ENCODE results near the gene CYS1. TPM values are rescaled to one million over a fixed set of nuclear protein-coding genes. Genes with fewer than 3 reads are reported as not detected.

CYS1 gene
- total and polyA plus RNA-seq, 2 of the 8 experiments (the other 6 are each of a cell fraction or from before 2014, with no cell fraction given), result 0.09 to 0.13 TPM

DNA sequence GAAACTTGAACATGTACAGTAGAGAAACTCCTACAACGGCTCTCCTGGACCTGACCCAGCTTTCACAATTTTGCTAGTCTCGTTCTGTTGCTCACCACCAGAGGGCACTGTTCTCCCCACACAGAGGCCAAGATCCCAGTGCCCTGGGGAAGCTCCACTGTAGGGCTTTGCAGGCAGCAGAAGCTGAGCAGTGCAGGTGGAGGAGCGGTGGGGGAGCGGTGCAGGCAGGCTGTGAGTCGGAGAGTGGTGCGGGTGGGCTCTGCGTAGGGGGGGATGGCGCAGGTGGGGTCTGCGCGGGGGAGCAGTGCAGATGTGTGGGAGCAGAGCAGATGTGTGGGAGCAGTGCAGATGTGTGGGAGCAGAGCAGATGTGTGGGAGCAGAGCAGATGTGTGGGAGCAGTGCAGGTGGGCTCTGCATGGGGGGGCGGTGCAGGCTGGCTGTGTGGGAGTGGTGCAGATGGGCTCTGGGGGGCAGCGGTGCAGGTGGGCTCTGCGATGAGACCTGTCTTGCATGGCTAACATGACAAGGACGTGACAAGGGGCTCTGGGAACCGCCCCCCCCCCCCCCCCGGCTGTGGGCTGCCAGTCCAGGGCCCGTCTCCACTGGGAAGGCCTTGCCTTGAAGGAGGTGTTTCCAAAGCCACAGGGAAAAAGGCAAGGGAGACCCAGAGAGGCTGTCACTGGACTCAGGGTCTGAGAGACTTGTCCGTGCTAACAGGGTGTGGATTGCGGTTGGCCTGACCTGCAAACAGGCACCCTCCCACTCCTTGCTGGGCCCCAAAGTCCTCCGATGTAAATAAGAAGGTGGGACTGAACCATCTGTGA lies 7.3 kb downstream of the CYS1 start (continued):
- TF ChIP-seq, protein P1, sequence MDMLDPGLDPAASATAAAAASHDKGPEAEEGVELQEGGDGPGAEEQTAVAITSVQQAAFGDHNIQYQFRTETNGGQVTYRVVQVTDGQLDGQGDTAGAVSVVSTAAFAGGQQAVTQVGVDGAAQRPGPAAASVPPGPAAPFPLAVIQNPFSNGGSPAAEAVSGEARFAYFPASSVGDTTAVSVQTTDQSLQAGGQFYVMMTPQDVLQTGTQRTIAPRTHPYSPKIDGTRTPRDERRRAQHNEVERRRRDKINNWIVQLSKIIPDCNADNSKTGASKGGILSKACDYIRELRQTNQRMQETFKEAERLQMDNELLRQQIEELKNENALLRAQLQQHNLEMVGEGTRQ (IDR thresholded peaks at IDR 0.05; ENCODE audit: low read length), result no peak
- TF ChIP-seq, protein P2, sequence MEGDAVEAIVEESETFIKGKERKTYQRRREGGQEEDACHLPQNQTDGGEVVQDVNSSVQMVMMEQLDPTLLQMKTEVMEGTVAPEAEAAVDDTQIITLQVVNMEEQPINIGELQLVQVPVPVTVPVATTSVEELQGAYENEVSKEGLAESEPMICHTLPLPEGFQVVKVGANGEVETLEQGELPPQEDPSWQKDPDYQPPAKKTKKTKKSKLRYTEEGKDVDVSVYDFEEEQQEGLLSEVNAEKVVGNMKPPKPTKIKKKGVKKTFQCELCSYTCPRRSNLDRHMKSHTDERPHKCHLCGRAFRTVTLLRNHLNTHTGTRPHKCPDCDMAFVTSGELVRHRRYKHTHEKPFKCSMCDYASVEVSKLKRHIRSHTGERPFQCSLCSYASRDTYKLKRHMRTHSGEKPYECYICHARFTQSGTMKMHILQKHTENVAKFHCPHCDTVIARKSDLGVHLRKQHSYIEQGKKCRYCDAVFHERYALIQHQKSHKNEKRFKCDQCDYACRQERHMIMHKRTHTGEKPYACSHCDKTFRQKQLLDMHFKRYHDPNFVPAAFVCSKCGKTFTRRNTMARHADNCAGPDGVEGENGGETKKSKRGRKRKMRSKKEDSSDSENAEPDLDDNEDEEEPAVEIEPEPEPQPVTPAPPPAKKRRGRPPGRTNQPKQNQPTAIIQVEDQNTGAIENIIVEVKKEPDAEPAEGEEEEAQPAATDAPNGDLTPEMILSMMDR (IDR thresholded peaks at IDR 0.05; ENCODE audit: control extremely low read depth in 1 of 3, insufficient read depth in 1 of 3, low read depth in 1 of 3, low read length in 3 of 3), result peak; percentile 84 to 90 (median 89)
- no peak for TF ChIP-seq SUZ12 (IDR thresholded peaks at IDR 0.05; ENCODE audit: low read length)
- no peak for TF ChIP-seq CHD1 (IDR thresholded peaks at IDR 0.05; ENCODE audit: low read depth, low read length)
- TF ChIP-seq, protein P3, sequence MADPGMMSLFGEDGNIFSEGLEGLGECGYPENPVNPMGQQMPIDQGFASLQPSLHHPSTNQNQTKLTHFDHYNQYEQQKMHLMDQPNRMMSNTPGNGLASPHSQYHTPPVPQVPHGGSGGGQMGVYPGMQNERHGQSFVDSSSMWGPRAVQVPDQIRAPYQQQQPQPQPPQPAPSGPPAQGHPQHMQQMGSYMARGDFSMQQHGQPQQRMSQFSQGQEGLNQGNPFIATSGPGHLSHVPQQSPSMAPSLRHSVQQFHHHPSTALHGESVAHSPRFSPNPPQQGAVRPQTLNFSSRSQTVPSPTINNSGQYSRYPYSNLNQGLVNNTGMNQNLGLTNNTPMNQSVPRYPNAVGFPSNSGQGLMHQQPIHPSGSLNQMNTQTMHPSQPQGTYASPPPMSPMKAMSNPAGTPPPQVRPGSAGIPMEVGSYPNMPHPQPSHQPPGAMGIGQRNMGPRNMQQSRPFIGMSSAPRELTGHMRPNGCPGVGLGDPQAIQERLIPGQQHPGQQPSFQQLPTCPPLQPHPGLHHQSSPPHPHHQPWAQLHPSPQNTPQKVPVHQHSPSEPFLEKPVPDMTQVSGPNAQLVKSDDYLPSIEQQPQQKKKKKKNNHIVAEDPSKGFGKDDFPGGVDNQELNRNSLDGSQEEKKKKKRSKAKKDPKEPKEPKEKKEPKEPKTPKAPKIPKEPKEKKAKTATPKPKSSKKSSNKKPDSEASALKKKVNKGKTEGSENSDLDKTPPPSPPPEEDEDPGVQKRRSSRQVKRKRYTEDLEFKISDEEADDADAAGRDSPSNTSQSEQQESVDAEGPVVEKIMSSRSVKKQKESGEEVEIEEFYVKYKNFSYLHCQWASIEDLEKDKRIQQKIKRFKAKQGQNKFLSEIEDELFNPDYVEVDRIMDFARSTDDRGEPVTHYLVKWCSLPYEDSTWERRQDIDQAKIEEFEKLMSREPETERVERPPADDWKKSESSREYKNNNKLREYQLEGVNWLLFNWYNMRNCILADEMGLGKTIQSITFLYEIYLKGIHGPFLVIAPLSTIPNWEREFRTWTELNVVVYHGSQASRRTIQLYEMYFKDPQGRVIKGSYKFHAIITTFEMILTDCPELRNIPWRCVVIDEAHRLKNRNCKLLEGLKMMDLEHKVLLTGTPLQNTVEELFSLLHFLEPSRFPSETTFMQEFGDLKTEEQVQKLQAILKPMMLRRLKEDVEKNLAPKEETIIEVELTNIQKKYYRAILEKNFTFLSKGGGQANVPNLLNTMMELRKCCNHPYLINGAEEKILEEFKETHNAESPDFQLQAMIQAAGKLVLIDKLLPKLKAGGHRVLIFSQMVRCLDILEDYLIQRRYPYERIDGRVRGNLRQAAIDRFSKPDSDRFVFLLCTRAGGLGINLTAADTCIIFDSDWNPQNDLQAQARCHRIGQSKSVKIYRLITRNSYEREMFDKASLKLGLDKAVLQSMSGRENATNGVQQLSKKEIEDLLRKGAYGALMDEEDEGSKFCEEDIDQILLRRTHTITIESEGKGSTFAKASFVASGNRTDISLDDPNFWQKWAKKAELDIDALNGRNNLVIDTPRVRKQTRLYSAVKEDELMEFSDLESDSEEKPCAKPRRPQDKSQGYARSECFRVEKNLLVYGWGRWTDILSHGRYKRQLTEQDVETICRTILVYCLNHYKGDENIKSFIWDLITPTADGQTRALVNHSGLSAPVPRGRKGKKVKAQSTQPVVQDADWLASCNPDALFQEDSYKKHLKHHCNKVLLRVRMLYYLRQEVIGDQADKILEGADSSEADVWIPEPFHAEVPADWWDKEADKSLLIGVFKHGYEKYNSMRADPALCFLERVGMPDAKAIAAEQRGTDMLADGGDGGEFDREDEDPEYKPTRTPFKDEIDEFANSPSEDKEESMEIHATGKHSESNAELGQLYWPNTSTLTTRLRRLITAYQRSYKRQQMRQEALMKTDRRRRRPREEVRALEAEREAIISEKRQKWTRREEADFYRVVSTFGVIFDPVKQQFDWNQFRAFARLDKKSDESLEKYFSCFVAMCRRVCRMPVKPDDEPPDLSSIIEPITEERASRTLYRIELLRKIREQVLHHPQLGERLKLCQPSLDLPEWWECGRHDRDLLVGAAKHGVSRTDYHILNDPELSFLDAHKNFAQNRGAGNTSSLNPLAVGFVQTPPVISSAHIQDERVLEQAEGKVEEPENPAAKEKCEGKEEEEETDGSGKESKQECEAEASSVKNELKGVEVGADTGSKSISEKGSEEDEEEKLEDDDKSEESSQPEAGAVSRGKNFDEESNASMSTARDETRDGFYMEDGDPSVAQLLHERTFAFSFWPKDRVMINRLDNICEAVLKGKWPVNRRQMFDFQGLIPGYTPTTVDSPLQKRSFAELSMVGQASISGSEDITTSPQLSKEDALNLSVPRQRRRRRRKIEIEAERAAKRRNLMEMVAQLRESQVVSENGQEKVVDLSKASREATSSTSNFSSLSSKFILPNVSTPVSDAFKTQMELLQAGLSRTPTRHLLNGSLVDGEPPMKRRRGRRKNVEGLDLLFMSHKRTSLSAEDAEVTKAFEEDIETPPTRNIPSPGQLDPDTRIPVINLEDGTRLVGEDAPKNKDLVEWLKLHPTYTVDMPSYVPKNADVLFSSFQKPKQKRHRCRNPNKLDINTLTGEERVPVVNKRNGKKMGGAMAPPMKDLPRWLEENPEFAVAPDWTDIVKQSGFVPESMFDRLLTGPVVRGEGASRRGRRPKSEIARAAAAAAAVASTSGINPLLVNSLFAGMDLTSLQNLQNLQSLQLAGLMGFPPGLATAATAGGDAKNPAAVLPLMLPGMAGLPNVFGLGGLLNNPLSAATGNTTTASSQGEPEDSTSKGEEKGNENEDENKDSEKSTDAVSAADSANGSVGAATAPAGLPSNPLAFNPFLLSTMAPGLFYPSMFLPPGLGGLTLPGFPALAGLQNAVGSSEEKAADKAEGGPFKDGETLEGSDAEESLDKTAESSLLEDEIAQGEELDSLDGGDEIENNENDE (IDR thresholded peaks at IDR 0.05; ENCODE audit: insufficient replicate concordance, low read length), result no peak
- TF ChIP-seq BCL11A (IDR thresholded peaks at IDR 0.05; ENCODE audit: low read depth in 2 of 2, low read length in 2 of 2), result no peak

Data from H1 (cell line).